Measurements from ENCODE around the gene MMRN2.
"Not testable (repeated sequence)": the region's sequence is repeated elsewhere in the genome, so short reads cannot be mapped to it uniquely, and the experiment has no call there.

MMRN2 gene

GRCh38 chr10:86938260-86938659 is 19.2 kb downstream of the MMRN2 start:
- no peak for DNase-seq

- no peak for DNase-seq
Measured at GRCh38 chr10:86937502-86938154, 19.8 kb downstream of the MMRN2 start.

GRCh38 chr10:86936661-86937501 is 20.5 kb downstream of the MMRN2 start:
- no peak for DNase-seq

- not testable (repeated sequence) for DNase-seq
Measured at GRCh38 chr10:86934162-86934711, 23.2 kb downstream of the MMRN2 start.

- DNase-seq, result no peak
Measured at GRCh38 chr10:86932674-86933073, 24.7 kb downstream of the MMRN2 start.

GRCh38 chr10:86931872-86932271 is 25.5 kb downstream of the MMRN2 start:
- no peak for DNase-seq

- DNase-seq, result no peak
Measured at GRCh38 chr10:86929468-86930380, 27.7 kb downstream of the MMRN2 start.

- DNase-seq, result no peak
Measured at GRCh38 chr10:86922553-86922961, 34.9 kb downstream of the MMRN2 start.

- no peak for DNase-seq
Measured at GRCh38 chr10:86918022-86918471, 39.4 kb downstream of the MMRN2 start.

- no peak for DNase-seq
Measured at GRCh38 chr10:86914734-86915133, 42.7 kb downstream of the MMRN2 start.

GRCh38 chr10:86905429-86905828 is 52.0 kb downstream of the MMRN2 start:
- DNase-seq, result no peak

- DNase-seq, result no peak
Measured at GRCh38 chr10:86904600-86904999, 52.8 kb downstream of the MMRN2 start.

- no peak for DNase-seq
Measured at GRCh38 chr10:86900955-86901354, 56.5 kb downstream of the MMRN2 start.

- peak; percentile 79 for DNase-seq
Measured at GRCh38 chr10:86899670-86900276, 57.6 kb downstream of the MMRN2 start.

GRCh38 chr10:86899132-86899531 is 58.3 kb downstream of the MMRN2 start:
- no peak for DNase-seq

- no peak for DNase-seq
Measured at GRCh38 chr10:86898511-86898910, 58.9 kb downstream of the MMRN2 start.

- no peak for DNase-seq
Measured at GRCh38 chr10:86889997-86890396, 67.4 kb downstream of the MMRN2 start.

- DNase-seq, result peak; percentile 75
Measured at GRCh38 chr10:86888585-86889381, 68.6 kb downstream of the MMRN2 start.

Measured in hematopoietic multipotent progenitor cell treated with erythropoietin and hydrocortisone succinate and interleukin-3 and kit ligand, for 4 days (in vitro differentiated cells).